NCI-H2227 treated with DMSO at 0.1 percent for 48 hours (cell line): ENCODE results near the gene PRKCA.
A peak's percentile ranks its signal among the peaks of the same experiment; 100 is the strongest.
"Not testable (repeated sequence)": the region's sequence is repeated elsewhere in the genome, so short reads cannot be mapped to it uniquely, and the experiment has no call there.

Source experiments
- DNase-seq: peaks from one replicate; lab custom pipeline; 2025; lab: John Stamatoyannopoulos, UW

The PRKCA gene

DNA sequence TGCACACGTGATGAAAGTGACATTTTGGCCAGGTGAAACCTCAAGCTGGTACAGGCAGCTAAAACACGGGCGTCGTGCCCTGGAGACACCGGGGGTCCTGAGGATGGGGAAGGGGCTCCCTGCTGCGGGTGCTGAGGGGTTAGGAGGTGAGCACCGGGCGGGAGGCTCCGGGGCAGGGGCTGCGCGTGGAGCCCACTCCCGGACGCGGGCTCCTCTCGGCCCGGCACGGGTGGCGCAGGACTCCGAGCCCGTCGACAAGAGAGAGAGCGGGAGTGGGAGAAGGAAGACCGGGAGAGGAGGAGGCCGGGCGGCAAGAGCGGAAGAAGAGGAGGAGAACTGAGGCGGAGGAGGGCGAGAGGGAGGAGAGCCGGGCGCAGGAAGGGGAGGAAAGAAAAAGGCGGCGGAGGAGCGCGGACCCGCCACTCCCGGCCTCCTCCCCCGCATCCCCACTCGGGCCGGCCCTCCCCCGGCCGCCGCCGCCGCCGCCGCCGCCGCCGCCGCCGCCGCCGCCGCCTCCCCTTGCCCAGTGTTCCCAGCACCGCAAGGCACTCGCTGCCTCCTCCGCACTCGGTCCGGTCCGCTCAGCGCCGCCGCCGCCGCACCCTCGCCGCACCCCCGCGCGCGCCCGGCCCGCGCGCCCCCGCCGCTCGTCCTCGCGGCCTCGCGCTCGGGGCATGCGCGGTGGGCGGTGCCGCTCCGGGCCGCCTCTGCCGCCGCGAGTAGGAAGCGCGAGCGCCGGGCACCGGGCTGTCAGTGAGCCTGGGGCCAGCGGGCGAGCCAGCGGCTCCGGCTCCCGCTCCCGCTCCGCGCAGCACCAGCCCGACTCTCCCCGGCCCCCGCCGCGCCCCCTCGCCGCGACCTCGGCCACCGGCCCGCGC, at the start of gene PRKCA:
Gene PRKCA (plus strand): TSS at position 750 of the 878 bp plus-strand sequence.
- peak; percentile 37 for DNase-seq

- DNase-seq = not testable (repeated sequence)
Measured at GRCh38 chr17:66253458-66253857, 49.0 kb upstream of the PRKCA start.

DNA sequence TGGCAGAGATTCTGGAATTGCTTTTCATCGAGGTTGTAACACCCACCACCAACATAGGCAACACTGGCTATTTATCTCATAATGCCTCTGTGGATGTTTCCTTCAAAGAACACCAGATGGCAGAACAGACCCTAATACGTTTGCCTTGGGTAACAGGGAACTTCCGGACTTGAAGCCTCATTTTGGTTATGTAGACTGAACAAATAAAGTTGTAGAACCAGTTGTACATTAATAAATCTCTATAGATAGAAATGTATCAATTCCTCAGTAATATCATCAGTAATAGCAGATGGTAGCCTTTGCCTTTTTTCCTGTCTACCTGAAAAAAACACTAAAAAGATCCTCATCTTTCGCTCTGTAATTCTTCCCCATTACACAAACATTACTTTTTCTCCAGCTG, 47.3 kb upstream of the PRKCA start:
- DNase-seq = peak; percentile 69

GRCh38 chr17:66255527-66255971, 46.9 kb upstream of the PRKCA start:
- no peak for DNase-seq

- DNase-seq = no peak
Measured at GRCh38 chr17:66260275-66260674, 42.1 kb upstream of the PRKCA start.

DNA sequence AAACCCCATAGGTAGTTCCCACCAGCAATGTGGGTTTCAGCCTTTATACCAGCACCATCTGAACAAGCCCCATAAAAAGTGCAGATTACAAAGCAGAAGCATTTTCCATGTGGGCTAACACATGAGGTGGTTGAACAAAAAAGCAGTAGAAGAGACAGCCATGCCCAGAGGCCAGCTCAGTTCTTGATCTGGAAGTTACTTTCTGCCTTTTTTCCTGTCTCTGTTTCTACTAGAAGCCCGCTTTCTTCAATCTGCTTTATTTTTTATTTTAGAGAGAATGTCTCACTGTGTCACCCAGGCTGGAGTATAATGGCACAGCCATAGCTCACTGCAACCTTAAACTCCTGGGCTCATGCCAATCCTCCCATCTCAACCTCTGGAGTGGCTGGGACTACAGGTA, 41.7 kb upstream of the PRKCA start:
- DNase-seq = no peak

DNA sequence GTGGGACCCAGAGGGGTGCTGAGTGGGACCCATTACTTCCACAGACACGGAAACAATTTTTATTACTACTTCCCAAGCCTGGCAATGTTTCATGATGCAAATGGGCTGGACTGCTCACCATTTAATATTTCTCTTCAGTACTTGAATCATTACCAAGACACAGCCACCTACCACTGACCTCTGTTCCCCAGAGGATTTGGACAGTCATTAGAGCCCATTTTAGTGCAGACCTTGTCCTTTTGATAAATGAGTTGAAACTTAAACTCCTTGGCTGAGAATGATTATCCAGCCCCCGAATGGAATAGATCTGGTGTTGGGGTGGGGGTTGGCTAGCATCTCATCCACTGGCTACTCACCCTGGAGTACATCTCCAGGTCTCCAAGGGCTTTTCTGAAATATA, 39.6 kb upstream of the PRKCA start:
- no peak for DNase-seq

- DNase-seq = no peak
Measured at GRCh38 chr17:66264696-66265095, 37.7 kb upstream of the PRKCA start.

GRCh38 chr17:66268247-66268927, 34.0 kb upstream of the PRKCA start:
- DNase-seq = no peak

DNA sequence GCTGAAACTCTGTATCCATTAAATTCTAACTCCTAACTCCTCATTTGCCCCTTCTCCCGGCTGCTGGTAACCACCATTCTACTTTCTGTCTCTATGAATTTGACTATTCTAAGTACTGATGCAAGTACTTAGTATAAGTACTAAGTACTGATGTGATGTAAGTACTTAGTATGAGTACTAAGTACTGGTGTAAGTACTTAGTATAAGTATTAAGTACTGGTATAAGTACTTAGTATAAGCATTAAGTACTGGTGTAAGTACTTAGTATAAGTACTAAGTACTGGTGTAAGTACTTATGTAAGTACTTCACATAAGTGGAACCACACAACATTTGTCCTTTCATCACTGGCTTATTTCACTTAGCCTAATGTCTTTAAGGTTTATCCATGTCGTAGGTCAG, 32.3 kb upstream of the PRKCA start:
- no peak for DNase-seq

- no peak for DNase-seq
Measured at GRCh38 chr17:66271512-66271911, 30.9 kb upstream of the PRKCA start.

DNA sequence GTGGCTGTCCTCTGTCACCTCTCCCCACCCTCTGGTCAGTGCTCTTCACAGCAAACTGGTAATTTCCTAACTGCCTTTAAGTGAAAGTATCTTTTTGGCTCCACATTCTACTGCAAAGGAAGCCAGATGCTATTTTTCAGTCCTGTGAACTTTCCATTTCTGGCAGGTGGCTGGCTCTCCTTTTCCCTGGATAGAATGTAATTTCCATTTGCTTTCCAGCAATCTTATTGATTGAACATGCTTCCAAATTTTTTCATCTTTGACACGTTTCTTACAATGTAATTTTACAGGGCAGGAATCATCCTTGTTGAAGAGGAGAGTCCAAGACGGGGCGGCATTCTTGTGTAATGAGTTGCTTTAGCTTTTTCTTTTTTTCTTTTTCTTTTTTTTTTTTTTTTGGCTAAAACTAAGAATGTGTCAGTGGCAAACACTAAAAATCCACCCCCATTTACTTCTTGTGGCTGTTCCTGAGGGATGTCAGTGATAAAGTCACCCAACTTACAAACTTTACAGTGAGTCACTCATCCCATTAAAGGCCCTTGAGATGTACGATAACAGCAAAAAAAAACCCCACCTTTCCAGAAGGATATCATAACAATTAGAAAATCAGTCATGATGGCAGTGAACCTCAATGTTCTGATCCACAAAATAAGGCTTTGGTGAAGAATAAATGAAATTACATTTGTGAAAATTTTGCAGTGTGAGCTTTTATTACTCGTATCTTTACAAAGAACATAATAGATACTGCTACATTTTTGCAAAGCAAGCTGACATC, 29.4 kb upstream of the PRKCA start:
- DNase-seq = peak; percentile 27

- DNase-seq = no peak
Measured at GRCh38 chr17:66273586-66273848, 28.9 kb upstream of the PRKCA start.

GRCh38 chr17:66275651-66276050, 26.8 kb upstream of the PRKCA start:
- no peak for DNase-seq

DNA sequence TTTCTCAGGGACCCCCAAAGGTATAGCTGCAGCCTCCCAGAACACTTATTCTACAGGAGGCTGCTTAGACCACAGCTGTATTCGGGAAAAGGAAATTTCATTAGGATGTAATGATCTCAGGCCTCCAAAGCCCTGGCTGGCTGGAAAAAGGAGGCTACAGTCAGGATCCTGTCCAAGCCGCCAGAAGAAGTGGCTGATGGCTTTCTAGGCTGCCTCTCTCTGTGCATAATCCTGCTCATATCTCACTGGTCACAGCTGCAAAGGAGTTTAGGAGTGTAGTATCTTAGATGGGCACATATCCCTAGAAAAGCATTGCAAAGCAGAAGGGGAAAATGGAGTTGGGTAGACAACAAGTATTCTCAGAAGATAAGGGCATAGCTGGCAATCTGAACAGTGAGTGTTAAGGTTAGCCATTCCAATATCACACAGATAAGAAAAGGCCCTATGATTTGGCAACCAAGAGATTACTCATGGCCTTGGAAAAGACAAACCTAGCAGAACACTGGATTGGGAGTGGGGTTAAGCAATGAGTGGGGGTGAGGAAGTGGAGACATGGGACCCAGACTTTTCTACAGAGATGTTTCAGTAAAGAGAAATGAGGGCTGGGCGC, 26.0 kb upstream of the PRKCA start:
- no peak for DNase-seq

GRCh38 chr17:66277191-66277590, 25.2 kb upstream of the PRKCA start:
- no peak for DNase-seq

DNA sequence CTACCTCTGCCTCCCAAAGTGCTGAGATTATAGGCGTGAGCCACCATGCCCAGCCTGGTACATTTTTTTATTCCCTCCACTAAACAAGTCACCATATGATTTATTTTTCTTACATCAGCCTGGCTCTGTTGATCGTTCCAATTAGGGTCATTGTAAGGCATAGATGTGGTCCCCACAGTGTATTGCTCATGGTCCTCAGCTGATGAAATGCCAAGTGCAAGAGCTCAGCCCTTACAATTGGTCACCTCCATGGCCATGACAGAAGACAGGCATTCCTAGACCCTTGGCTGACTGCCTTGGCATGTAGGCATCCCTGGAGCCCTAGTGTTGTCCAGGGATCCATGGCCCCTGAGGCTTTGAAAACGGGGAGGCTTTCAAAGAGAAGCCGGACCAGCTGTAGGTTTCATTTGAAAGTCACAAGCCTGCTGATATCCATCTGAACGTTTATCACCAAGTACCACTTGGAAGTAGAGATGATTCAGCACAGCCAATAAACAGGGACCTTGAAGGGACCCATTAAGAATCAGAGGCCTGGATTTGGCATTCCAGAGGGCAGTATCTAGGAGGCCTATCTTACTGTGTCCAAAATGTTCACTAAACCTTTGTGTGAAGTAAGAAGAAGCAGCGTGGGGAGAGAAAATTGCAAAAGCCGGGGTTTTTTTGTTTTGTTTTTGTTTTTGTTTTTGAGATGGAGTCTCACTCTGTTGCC, 20.6 kb upstream of the PRKCA start:
- DNase-seq = no peak

- no peak for DNase-seq
Measured at GRCh38 chr17:66283296-66283934, 19.0 kb upstream of the PRKCA start.

GRCh38 chr17:66283971-66284370, 18.4 kb upstream of the PRKCA start:
- no peak for DNase-seq

DNA sequence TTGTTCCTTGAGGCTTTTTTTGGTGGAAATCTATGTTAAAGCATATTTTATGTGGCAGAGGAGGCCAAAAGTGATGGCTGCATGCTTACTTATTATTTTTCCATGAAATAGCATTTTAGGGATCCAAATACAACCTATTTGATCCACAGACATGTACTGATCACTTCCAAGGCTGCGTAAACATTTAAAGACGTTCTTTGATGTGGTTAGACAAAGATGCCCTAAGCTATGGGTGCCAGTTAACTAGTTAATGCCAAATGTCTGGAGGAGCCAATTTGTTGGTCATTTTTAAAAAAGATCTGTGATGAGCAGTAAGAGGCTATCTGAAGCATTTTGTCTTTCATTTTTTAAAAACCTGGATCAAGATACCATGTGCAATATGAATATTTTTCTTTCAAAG, 17.3 kb upstream of the PRKCA start:
- no peak for DNase-seq

GRCh38 chr17:66287911-66288310, 14.5 kb upstream of the PRKCA start:
- DNase-seq = no peak
